GM19438 (cell line): ENCODE measurements around the gene SLC14A1.

Experiments used
- ATAC-seq: cut with Tn5 transposase; IDR thresholded peaks from one replicate; pipeline ENCODE4 v1.9.1; 2021; ENCODE audit warnings: low read depth; ENCODE audit not compliant: unreplicated experiment

SLC14A1 gene

DNA sequence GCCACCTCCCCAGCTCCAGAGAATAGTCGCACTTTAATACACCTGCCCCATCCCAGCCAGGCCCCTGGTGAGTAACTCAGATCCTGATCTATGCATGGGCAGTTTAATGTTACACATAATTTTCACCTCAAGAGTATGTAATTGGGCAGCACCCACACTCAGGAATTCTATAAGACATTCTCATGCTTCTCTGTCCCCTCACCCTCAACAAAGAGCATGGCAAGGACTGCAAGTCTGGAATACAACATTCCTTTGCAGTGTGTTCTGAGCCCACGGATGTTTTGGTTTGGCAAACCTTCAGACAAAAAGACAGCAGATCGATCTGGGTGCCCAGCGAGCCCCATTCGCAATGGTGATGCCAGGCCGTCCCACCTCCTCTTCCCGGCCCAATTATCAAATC, 4.9 kb upstream of the SLC14A1 start:
- ATAC-seq: no peak

DNA sequence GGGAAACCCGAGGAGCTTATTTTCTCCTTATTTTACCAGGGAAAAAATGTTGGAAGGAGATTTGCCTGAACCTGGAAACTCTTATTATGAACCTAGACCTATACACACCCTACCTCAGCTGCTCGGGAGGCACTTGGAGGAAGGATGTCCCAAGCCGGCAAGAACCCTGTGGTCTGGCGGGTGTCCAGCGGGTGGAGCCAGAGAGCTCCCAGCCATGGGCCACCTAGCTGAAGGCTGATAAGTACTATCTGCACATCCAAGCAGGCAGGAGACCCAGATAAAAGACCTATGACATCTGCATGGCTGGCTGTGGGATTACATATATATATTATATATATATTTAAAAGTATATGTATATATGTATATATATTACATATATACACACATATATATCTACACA, 1.1 kb upstream of the SLC14A1 start:
- ATAC-seq: peak; percentile 93

DNA sequence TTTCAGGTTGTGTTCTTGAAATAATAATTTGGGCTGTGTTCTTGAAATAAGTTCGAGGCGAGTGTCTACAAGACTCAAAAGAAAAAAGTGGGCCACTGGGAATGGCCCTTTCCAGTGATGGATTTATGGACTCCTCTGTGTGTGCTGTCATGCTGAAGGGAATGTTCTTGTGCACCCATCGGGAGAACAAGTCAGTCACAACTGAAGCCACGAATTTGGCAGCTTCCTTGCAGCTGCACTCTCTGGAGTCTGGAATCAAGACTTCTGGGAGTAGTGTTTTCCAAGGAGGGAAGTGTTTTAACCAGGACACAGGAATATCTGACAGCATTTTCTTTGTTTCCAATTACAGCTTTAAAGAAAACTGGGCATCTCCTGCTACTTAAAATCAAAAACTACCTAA, 620 bp downstream of the SLC14A1 start:
- ATAC-seq: no peak

DNA sequence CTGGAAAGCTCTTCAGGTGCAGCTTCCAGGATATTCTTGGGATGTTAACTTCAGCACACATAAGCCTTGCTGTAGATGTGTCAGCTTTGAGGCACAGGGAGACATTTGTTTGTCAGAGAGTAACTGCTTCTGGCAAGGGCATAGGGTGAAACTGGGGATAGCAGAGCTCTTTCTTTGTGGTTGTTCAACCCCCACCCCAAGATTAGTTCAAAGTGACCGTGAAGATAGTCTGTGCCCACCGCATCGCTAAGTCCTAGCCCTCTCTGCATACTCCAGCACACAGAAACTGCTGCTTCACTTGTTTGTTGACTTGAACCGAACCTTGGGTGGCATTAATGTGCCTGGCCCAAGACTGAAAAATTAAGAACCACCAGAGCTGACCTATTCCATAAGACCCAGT, 1.4 kb downstream of the SLC14A1 start:
- no peak for ATAC-seq

DNA sequence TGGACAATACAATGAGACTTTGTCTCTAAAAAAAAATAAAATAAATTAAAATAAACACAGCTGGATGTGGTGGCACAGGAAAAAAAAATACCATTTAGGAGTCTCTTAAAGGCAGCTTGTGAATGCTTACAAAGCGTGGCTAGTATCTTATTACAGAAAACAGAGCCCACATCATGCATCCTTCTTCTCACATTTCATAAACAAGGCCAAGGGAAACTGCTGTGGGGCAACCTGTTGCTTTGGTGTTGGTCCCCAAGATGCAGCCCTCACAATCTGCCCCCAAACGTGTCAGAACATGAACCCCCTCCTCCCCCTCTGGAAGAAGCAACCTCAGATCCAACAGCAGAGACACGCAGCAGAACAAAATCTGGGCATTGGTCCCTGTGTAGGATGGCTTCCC, 2.6 kb downstream of the SLC14A1 start:
- ATAC-seq: no peak

DNA sequence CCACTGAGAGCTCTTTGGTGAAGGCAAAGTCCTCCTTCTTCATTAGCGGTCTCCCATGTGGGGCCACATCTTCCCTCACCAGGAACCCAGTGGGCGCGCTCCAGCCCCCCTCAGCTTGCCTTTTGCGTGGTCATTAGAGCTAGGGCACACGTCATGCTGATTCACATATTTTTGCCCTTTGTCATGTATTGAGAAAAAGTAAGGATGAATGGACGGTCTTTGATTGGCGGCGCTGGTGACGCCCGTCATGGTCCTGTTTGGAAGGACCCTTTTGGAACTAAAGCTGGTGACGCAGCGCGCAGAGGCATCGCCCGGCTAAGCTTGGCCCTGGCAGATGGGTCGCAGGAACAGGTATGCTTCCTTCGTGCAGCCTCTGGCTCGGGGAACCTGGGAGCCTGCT, 3.1 kb downstream of the SLC14A1 start:
- ATAC-seq: no peak

DNA sequence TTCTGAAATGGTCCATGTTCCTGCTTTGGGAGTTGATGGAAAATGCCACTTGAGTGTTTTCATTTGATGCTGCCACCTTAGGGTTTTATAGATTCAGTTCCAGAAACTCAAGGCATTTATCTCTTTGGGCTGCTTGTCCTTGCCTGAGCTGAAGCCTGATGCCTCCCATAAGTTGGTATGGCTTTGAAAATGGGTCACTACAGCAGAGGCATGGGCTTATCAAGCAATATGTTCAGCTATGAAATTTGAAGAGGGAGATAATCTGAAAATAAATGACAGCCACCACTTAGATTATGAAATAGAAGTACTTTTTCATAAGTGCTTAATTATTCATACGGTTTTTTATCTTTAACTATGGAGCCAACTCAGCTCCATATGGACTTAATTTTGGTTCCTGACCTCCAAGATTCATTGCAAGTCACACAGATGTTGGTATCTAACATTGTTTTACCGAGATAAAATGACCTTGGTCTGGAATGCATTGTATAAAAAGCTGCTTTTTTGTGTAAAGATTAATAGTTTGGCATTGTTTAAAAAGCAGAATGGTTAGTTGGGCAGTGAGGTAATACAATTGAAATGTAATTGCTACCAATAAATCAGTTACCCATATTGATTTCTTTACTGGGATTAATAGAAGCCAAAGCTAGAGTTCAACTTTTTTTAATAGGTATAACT, 4.5 kb downstream of the SLC14A1 start:
- ATAC-seq: no peak

DNA sequence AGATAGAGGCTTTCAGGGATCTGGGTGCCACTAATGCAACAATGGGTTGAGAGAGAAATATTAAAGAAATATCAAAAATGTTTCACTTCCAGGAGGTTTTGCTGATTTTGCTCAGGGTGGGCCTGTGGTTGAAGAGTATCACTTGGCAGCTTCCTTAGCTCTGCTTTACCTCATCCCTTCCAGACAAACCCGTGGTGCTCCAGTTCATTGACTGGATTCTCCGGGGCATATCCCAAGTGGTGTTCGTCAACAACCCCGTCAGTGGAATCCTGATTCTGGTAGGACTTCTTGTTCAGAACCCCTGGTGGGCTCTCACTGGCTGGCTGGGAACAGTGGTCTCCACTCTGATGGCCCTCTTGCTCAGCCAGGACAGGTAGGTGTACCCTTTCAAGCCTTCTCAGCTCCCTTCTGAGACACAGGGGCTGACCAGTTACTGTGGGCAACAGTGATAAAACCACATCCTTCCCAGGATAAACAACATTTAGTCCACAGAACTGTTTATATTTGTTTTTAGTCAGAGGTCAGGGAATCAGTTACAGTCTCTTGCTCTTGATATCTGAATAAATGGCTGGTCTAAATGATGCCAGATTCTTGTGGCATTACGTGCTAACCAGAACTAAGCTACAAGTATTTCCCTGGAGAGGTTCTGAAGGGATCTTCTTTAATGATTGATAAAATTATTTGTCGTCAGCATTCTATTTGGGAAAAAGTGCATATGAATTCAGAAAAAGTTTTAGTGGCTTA, 7.0 kb downstream of the SLC14A1 start:
- no peak for ATAC-seq

DNA sequence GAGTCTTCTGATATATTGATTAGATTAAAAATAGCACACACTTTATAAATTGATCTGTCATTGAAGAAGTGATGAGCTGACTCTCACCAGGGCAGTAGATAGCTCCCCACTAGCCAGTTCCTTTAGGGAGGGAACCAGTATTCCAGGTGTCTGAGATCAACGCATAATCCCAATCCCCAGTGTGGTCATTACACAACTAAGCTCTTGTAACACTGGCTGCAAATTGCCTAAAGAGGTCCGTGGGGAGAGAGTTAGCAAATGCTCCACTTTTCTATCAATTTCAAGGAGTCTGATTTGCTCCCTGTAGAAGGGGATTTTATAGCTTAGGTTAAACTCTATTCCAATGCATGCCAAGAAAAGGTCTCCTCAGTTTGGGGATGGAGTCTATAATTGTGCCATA, 7.7 kb downstream of the SLC14A1 start:
- no peak for ATAC-seq

DNA sequence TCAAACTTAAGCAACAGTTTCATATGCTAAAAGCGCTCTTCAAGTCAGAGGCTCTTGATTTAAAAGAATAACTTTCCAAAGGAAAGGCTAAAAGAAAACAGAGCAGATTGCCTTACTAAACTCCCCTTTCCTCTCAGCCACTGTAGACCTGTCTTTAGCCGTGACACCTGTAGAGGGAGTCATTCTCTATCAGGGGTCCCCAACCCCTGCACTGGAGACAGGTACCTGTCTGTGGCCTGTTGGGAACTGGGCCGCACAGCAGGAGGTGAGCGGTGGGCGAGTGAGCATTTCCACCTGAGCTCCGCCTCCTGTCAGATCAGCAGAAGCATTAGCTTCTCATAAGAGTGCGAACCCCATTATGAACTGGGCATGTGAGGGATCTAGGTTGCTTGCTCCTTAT, 9.6 kb downstream of the SLC14A1 start:
- no peak for ATAC-seq

DNA sequence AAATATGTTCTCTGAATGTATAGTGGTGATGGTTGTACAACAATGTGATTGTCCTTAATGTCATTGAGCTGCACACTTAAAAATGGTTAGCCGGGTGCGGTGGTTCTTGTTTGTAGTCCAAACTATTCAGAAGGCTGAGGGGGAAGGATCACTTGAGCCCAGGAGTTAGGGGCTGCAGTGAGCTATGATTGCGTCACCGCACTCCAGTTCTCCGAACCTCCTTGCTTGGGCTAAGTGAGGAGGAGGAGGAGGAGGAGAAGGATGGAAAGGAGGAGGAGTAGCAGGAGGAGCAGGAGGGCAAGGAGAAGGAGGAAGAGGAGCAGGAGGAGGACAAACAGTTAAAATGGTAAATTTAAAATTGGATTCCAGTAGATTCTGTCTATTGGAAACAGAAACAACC, 10.5 kb downstream of the SLC14A1 start:
- no peak for ATAC-seq

DNA sequence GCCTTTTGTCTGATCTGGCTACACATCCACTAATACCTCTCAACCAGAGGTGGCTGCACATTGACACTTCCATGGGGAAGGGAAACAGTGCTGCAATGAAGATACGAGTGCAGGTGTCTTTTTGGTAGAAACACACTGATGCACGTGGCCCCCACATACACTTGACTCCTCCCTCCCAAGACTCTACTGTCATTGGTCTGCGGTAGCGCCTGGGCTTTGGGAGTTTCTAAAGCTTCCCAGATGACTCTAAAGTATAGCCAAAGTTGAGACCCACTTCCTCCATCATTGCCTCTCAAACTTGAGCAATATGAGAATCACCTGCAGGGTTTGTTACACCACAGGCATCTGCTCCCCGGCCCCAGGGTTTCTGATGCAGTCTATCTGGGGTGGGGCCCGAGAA, 11.0 kb downstream of the SLC14A1 start:
- ATAC-seq: no peak

DNA sequence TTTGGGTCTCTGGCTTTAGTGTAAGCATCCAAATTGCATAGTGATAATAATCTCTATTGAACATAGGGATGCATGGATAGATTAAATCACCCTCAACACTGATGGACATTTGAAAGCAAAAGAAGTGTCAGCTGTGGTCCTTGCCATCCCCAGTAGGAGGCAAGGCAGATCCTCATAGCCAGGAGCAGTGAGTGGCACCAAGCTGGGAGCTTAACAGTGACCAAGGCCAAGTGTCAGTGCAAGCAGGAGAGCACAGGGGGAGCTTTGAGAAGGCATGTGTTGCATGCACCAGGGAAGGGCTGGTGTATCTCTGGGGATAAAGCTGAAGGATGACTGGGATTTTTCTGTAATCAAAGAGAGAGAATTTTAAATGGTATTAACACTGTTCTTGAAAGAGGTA, 14.7 kb downstream of the SLC14A1 start:
- ATAC-seq: no peak

DNA sequence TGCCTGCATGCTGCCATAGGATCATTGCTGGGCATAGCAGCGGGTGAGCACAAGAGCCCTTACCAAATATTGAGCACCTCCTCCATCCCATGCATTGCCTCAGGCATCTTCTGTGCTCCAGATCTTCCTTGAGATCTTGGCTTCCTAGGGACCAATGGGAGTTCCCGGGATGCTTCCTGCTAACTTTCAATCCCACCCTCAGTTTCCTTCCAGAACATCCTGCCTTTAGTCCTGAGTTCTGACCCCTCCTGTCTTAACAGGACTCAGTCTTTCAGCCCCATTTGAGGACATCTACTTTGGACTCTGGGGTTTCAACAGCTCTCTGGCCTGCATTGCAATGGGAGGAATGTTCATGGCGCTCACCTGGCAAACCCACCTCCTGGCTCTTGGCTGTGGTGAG, 15.3 kb downstream of the SLC14A1 start:
- no peak for ATAC-seq

DNA sequence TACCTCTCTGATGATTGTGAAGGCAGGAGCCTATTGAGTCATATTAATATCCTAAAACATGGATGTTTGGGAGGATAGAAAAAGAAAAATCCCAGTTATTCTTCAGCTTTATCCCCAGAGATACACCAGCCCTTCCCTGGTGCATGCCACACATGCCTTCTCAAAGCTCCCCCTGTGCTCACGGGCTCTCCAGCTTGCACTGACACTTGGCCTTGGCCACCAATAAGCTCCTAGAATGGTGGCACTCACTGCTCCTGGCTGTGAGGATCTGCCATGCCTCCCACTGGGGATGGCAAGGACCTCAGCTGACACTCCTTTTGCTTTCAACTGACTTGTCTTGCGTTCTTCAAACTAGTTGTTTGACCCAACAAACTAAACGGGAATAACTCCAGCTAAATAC, 15.9 kb downstream of the SLC14A1 start:
- no peak for ATAC-seq

DNA sequence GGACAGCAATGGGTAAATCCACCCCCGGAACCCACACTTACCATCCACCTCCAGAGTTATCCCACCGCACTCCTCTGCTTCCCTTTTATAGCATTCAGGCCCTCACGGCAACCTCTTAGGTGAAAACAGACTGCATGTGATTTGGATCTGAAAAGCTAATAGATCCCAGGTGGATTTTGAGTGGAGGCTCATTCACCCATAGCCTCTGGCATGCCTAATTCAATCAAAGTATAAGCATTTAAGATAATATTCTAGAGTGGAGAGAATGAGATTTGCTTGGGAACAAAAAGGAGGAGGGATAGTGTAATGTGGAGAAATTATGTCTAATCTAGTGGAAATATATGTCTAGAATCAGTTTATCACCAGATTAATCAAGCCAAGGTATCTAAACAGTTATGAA, 17.1 kb downstream of the SLC14A1 start:
- no peak for ATAC-seq

DNA sequence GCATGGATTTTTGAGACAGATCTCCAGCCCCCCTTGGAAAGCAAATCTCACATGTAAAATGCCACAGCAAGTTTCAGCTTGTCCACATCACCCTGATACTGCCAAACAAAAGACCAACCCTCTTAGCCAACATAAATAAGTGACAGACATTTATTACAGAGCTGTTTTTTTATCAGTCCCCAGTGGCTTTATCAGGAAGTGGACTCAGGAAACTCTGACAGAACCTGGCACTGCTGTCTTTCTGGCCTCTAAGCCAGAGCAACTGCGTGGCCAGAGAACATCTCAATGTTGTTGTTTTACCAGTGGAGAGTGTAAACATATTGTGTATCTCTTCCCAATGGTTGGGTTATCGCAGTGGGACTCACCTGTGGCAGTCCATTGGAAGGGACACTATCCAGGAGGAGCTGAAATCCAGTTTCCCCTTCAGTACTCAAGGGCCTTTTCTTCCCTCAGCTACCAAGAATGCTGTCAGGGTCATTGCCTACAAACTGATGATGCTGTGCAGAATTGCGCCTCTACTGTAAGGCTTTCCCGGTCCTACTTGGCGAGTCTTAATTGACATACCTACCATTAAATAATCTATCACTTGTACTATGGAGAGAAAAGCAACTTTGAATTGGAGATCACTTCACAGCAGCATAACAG, 22.0 kb downstream of the SLC14A1 start:
- no peak for ATAC-seq

DNA sequence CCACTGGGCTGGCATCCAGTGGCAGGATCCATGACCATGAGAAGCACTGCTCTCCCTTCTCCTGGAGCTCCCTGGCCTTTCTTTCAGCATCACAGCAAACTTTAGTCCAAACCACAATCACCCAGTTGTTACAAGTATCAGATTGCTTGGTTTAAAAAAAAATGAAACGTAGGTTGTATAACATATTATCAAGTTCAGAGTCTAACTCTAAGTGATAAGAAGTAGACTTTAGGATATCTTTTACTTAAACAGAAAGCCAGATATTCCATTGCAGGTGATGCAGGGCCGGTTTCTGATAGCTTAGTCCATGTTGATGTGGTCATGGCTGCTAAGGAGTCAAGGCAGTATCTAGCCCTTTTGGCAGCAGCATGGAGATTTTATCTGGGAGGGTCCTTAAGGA, 24.5 kb downstream of the SLC14A1 start:
- no peak for ATAC-seq

DNA sequence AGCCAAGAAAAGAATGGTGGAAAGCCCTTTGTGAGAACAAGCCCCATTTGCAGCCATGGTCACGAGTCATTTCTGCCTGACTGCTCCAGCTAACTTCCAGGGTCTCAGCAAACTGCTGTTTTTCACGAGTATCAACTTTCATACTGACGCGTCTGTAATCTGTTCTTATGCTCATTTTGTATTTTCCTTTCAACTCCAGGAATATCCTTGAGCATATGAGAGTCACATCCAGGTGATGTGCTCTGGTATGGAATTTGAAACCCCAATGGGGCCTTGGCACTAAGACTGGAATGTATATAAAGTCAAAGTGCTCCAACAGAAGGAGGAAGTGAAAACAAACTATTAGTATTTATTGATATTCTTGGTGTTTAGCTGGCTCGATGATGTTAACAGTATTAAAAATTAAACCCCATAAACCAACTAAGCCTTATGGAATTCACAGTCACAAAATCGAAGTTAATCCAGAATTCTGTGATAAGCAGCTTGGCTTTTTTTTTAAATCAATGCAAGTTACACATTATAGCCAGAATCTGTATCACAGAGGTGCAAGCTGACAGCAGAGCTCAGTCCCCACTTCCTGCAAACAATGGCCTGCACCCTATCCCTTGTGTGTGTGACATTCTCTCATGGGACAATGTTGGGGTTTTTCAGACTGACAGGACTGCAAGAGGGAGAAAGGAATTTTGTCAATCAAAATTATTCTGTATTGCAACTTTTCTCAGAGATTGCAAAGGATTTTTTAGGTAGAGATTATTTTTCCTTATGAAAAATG, 26.1 kb downstream of the SLC14A1 start:
- no peak for ATAC-seq

DNA sequence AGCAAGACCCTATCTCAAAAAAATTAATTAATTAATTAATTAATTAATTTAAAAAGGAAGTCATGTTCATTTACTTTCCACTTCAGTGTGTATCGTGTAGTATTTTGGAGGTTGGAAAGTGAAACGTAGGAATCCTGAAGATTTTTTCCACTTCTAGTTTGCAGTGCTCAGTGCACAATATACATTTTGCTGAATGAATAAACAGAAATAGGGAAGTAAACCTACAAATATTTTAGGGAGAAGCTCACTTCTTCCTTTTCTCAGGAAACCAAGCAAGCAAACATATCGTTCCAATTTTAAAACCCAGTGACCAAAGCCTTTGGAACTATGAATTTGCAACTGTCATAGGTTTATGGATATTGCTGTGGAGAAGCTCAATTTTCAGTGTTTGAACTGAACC, 27.8 kb downstream of the SLC14A1 start:
- ATAC-seq: no peak

DNA sequence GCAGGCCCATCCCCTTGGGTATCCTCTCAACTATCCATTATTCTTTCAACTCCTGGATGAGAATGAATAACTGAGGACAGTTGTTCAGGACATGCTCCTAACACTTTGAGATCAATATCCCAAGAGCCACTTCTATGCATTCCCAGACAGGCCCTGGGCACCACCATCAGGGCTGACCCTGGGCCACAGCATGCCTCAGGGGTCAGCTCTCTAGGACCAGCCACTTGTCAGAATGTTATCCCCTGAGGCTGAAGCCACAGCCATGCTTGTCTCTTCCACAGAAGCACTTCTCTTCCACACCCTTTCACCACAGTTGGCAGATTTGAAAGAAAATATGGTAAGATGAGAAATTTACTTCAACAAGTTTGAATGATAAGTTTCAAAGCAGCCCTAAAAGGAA, 28.7 kb downstream of the SLC14A1 start:
- no peak for ATAC-seq
